HepG2 (cell line): ENCODE results near the gene KRTAP12-2.
"Not testable (repeated sequence)": the region's sequence is repeated elsewhere in the genome, so short reads cannot be mapped to it uniquely, and the experiment has no call there.

ENCODE experiments used
- PATZ1 ChIP-seq: sonication (generic); formaldehyde crosslinking; IDR thresholded peaks from 2 replicates; pipeline ENCODE4 v1.4.0; 2020; ENCODE audit warnings: missing genetic modification reagents
- PBX3 ChIP-seq: sonication (generic); formaldehyde crosslinking; IDR thresholded peaks from 2 replicates; pipeline ENCODE4 v1.8.1; 2023; ENCODE audit warnings: missing genetic modification reagents, inconsistent platforms, borderline replicate concordance

GRCh38 chr21:44697172-44697810, 30.6 kb upstream of the KRTAP12-2 start, which contains the start of gene KRTAP10-12:
- TF ChIP-seq PBX3, PATZ1 (CRISPR knock-in tag): not testable (repeated sequence)
